Hepatocyte (in vitro differentiated cells): ENCODE data around the gene AMPD3. TPM values are rescaled to one million over a fixed set of nuclear protein-coding genes. Genes with fewer than 3 reads are reported as not detected.
A peak's percentile ranks its signal among the peaks of the same experiment; 100 is the strongest.

Experiments used
- DNase-seq: peaks from one replicate; pipeline ENCODE4 v3.0.0-alpha.2; 2016; ENCODE audit warnings: low spot score
- H2AFZ ChIP-seq: fragments of 200-600 bp; sonication (generic); 2 replicates; pipeline ENCODE4 v1.6.0; 2016; ENCODE audit warnings: antibody characterized with exemption, mild to moderate bottlenecking
- H3K27ac ChIP-seq: fragments of 200-600 bp; sonication (generic); 2 replicates; pipeline ENCODE4 v1.5.1; 2016; ENCODE audit warnings: mild to moderate bottlenecking
- H3K27me3 ChIP-seq: fragments of 200-600 bp; sonication (generic); 2 replicates; pipeline ENCODE4 v1.6.1; 2016
- H3K36me3 ChIP-seq: fragments of 200-600 bp; sonication (generic); replicated peaks from 2 replicates; pipeline ENCODE4 v1.5.1; 2016; ENCODE audit warnings: low read depth; ENCODE audit not compliant: insufficient read depth
- H3K4me1 ChIP-seq: fragments of 200-600 bp; sonication (generic); 2 replicates; pipeline ENCODE4 v1.5.1; 2016; ENCODE audit warnings: mild to moderate bottlenecking, moderate library complexity; ENCODE audit not compliant: insufficient read depth
- H3K4me2 ChIP-seq: fragments of 200-600 bp; sonication (generic); 2 replicates; pipeline ENCODE4 v1.6.0; 2016
- H3K4me3 ChIP-seq: fragments of 200-600 bp; sonication (generic); 2 replicates; pipeline ENCODE4 v1.5.1; 2016; ENCODE audit warnings: mild to moderate bottlenecking
- H3K79me2 ChIP-seq: fragments of 200-600 bp; sonication (generic); 2 replicates; pipeline ENCODE4 v1.6.0; 2017; ENCODE audit warnings: mild to moderate bottlenecking
- H3K9me2 ChIP-seq: fragments of 200-600 bp; sonication (generic); replicated peaks from 2 replicates; pipeline ENCODE4 v1.6.0; 2017; ENCODE audit warnings: mild to moderate bottlenecking; ENCODE audit not compliant: insufficient read depth
- H3K9me3 ChIP-seq: fragments of 200-600 bp; sonication (generic); 2 replicates; pipeline ENCODE4 v1.5.1; 2016; ENCODE audit warnings: low read depth, mild to moderate bottlenecking
- H4K20me1 ChIP-seq: fragments of 200-600 bp; sonication (generic); 2 replicates; pipeline ENCODE4 v1.6.0; 2016; ENCODE audit warnings: mild to moderate bottlenecking; ENCODE audit not compliant: insufficient read depth, poor library complexity, severe bottlenecking
- EZH2 ChIP-seq: fragments of 200-600 bp; sonication (generic); IDR thresholded peaks from 2 replicates; pipeline ENCODE4 v1.6.1; 2016; ENCODE audit warnings: antibody characterized with exemption, mild to moderate bottlenecking, borderline replicate concordance
- EZH2phosphoT487 ChIP-seq: fragments of 200-600 bp; sonication (generic); IDR thresholded peaks from one replicate; pipeline ENCODE4 v1.6.1; 2018; ENCODE audit warnings: antibody characterized with exemption, mild to moderate bottlenecking, low read depth, moderate library complexity; ENCODE audit not compliant: unreplicated experiment, severe bottlenecking
- WGBS: methylation state at CpG from one replicate; pipeline ENCODE4 v1.1.6; 2016; ENCODE audit warnings: low lambda C conversion rate; ENCODE audit errors: missing lambda C conversion rate; 5-methylcytosine and 5-hydroxymethylcytosine counted together
- polyA plus RNA-seq: library from polyadenylated mRNA; unstranded; fragments of >200 nt; fragmentation: Nextera tagmentation; extraction: Ambion mirVana; gene quantifications from 2 replicates; pipeline ENCODE4 v1.2.1, GENCODE V29; 2016
- total RNA-seq: library from RNA; depleted of rRNA; stranded (reverse); fragments of >200 nt; gene quantifications from 2 replicates; pipeline ENCODE4 v1.2.3, GENCODE V29; 2014
- TF ChIP-seq, protein P1 (sequence below): fragments of 200-600 bp; sonication (generic); IDR thresholded peaks from 2 replicates; pipeline ENCODE4 v1.5.1; 2016; ENCODE audit warnings: antibody characterized with exemption, mild to moderate bottlenecking; ENCODE audit not compliant: poor library complexity

Gene AMPD3
- total and polyA plus RNA-seq, 2 experiments from 2014 or later = 1.8 to 4.1 TPM

DNA sequence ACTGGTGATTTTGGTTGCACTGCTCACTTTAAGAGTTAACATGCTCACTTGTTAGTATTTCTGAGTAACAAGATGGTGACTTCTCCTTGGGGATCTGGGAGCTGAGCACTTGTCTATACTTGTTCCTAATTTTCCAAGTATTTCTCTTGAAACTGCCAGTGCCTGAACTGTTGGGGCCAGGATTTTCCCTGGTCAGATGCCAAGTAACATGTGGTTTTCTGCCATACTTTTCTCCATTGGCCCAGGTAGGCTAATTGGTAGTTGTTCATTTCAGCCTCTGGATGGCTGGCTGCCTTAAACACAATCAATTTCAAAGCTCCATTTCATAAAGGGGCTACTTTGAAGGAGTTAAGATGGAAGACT lies 50.9 kb downstream of the AMPD3 start:
- no peak overlapping the region for H3K4me3 ChIP-seq
- DNase-seq = no peak
- H3K27ac ChIP-seq = no peak overlapping the region
- H3K79me2 ChIP-seq = no peaks in the 10 kb centered on the region
- no peaks in the 10 kb centered on the region for H4K20me1 ChIP-seq
- no peaks in the 10 kb centered on the region for H3K9me2 ChIP-seq
- TF ChIP-seq EZH2 (no peak), EZH2phosphoT487 (no peak)
- TF ChIP-seq, protein P1, sequence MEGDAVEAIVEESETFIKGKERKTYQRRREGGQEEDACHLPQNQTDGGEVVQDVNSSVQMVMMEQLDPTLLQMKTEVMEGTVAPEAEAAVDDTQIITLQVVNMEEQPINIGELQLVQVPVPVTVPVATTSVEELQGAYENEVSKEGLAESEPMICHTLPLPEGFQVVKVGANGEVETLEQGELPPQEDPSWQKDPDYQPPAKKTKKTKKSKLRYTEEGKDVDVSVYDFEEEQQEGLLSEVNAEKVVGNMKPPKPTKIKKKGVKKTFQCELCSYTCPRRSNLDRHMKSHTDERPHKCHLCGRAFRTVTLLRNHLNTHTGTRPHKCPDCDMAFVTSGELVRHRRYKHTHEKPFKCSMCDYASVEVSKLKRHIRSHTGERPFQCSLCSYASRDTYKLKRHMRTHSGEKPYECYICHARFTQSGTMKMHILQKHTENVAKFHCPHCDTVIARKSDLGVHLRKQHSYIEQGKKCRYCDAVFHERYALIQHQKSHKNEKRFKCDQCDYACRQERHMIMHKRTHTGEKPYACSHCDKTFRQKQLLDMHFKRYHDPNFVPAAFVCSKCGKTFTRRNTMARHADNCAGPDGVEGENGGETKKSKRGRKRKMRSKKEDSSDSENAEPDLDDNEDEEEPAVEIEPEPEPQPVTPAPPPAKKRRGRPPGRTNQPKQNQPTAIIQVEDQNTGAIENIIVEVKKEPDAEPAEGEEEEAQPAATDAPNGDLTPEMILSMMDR = no peak
- H3K9me3 ChIP-seq = no peaks in the 10 kb centered on the region
- no peaks in the 10 kb centered on the region for H3K4me1 ChIP-seq
- no peaks in the 10 kb centered on the region for H3K36me3 ChIP-seq
- H3K27me3 ChIP-seq = no peaks in the 10 kb centered on the region
- H2AFZ ChIP-seq = no peak overlapping the region
- H3K4me2 ChIP-seq = no peak overlapping the region

DNA sequence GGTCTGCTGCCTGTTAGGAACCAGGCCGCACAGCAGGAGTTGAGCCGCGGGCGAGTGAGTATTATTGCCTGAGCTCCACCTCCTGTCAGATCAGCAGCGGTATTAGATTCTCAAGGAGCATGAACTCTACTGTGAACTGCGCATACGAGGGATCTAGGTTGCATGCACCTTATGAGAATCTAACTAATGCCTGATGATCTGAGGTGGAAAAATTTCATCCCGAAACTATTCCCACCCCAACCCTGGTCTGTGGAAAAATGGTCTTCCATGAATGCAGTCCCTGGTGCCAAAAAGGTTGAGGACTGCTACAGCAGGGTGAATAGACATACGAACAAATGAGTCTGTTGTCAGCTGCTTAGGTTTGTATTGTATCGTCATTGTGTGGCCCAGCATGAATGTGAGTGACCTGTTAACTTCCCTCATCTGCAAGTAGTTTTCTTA lies 56.1 kb downstream of the AMPD3 start:
- H2AFZ ChIP-seq = no peak overlapping the region
- no peaks in the 10 kb centered on the region for H3K36me3 ChIP-seq
- no peak for TF ChIP-seq EZH2
- TF ChIP-seq, protein P1 = no peak
- H3K4me2 ChIP-seq = no peak overlapping the region
- H3K4me3 ChIP-seq = no peak overlapping the region
- DNase-seq = no peak
- H3K9me2 ChIP-seq = no peaks in the 10 kb centered on the region
- no peaks in the 10 kb centered on the region for H3K4me1 ChIP-seq
- WGBS = 71% methylated on average over 10 of the region's 10 CpGs
- no peaks in the 10 kb centered on the region for H4K20me1 ChIP-seq
- no peaks in the 10 kb centered on the region for H3K27me3 ChIP-seq
- no peaks in the 10 kb centered on the region for H3K79me2 ChIP-seq
- no peak overlapping the region for H3K27ac ChIP-seq
- no peaks in the 10 kb centered on the region for H3K9me3 ChIP-seq

DNA sequence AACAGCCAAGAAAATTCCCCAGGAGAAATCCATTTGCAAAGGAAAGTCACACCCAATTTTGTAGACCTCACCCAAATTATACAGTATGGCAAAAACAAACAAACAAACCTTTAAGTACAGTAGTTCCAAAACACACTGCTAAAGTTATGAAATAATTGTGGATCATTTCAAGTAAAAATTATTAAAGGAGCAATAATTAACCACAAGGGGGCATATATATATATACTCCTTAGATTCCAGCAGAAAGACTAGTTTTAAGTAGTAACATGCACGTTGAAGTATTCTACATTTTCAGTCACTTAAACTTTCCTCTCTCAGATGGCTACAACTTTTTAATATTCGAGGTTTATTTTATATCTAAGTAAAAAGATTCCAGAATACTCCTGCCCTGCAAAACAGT lies 59.1 kb downstream of the AMPD3 start:
- Histone ChIP-seq H3K36me3 (no peaks in the 10 kb centered on the region), H3K27me3 (no peaks in the 10 kb centered on the region), H3K4me2 (no peak overlapping the region), H3K79me2 (no peaks in the 10 kb centered on the region), H3K4me1 (no peaks in the 10 kb centered on the region), H2AFZ (no peak overlapping the region), H3K27ac (no peak overlapping the region), H3K4me3 (no peak overlapping the region), H3K9me3 (no peaks in the 10 kb centered on the region), H4K20me1 (no peaks in the 10 kb centered on the region), H3K9me2 (no peaks in the 10 kb centered on the region)
- DNase-seq = no peak
- TF ChIP-seq EZH2phosphoT487 = no peak
- TF ChIP-seq, protein P1 = peak; percentile 48
- TF ChIP-seq EZH2 = no peak
- WGBS = 69% methylated on average over 2 of the region's 2 CpGs

DNA sequence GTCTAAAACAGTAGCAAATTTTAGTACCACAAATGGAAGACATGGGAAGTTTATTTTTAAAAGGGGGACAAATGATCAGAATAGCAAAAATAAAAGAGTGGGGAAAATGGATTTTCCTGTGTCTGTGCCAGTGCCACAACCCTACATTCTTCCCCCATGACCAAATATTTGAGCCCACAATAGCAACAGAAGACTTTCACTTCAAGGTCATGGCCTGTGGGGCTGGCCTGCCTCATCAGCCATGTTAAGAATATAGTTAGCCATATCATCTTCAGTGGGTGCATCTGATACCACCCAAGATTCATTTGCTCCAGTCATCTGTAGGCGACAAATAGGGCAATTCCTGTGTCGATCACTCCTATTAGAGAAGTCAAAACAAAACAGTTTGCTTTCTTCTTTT lies 59.6 kb downstream of the AMPD3 start:
- Histone ChIP-seq H3K36me3 (no peaks in the 10 kb centered on the region), H3K4me2 (no peak overlapping the region), H3K79me2 (no peaks in the 10 kb centered on the region), H4K20me1 (no peaks in the 10 kb centered on the region), H3K9me2 (no peaks in the 10 kb centered on the region), H2AFZ (no peak overlapping the region), H3K4me1 (no peaks in the 10 kb centered on the region), H3K4me3 (no peak overlapping the region), H3K9me3 (no peaks in the 10 kb centered on the region), H3K27ac (no peak overlapping the region), H3K27me3 (no peaks in the 10 kb centered on the region)
- TF ChIP-seq EZH2 = no peak
- TF ChIP-seq, protein P1 = no peak
- 100% methylated on average over 2 of the region's 2 CpGs for WGBS
- no peak for DNase-seq
